Stimulated activated effector memory CD8-positive, alpha-beta T cell treated with anti-CD3 and anti-CD28 coated beads, Interleukin-12 subunit alpha, Interleukin-12 subunit beta, amount 100 ng/mL, for 72 hours (primary cell): Measurements from ENCODE around the gene SAPCD1.

ENCODE experiments used
- ATAC-seq: fragments of 150-1000 bp; cut with Tn5 transposase; 2 replicates; pipeline ENCODE4 v1.10.0; 2021
- DNase-seq, 2 donors: peaks; one replicate each; pipeline ENCODE4 v3.0.0; 2021 to 2022; ENCODE audit warnings: low spot score in 2 of 2
- H3K27ac Mint-ChIP-seq: one replicate; pipeline ENCODE4 v1.8.0; 2022; ENCODE audit warnings: mild to moderate bottlenecking, mixed read lengths
- H3K36me3 Mint-ChIP-seq: one replicate; pipeline ENCODE4 v1.8.0; 2022; ENCODE audit warnings: mild to moderate bottlenecking, mixed read lengths
- H3K4me1 Mint-ChIP-seq: one replicate; pipeline ENCODE4 v1.8.0; 2022; ENCODE audit warnings: mixed read lengths
- H3K4me3 Mint-ChIP-seq: one replicate; pipeline ENCODE4 v1.8.0; 2022; ENCODE audit warnings: mild to moderate bottlenecking, mixed read lengths
- H3K9me3 Mint-ChIP-seq: one replicate; pipeline ENCODE4 v1.8.0; 2022; ENCODE audit warnings: mixed read lengths

The SAPCD1 gene

DNA sequence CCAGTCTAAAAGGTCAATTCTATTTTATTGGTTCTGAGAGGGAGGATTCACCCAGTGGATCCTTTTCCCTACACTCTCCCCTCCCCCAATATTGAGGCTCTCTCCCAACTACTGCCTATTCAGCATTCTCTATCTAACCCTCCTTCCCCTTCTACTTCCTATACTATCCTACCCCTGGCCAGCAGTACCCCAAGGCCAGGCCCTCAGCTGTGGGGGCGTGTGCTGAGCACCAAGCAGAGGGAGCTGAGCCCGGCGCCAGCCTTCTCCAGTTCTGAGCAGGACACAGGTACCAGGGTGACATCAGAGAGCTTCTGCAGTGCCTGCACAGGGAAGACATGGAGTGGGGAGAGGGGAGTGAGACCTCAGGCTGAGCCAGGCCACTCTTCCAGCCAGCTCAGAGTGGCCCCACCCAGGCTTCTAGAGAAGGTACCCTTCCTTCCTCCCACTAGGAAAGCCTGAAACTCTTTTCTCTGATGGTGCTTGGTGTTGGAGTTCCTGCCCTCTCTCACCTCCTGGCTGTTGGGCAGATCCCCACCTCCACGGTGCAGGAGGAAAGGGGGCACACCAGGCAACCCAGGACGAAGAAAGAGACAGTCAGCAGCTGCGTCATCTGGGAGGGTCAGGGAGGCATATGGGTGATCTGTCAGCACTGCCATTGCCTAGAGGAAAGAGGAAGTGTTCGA, 35.3 kb upstream of the SAPCD1 start:
- Mint-ChIP-seq H3K4me3 (peak overlapping the region; percentile 87), H3K4me1 (peaks cover 60% of the 10 kb centered on the region), H3K27ac (peak overlapping the region; percentile 91), H3K9me3 (no peaks in the 10 kb centered on the region), H3K36me3 (peaks cover 47% of the 10 kb centered on the region)
- ATAC-seq = peak; percentile 19
- no peak for DNase-seq

- no peak for DNase-seq
- peak overlapping the region; percentile 87 for H3K4me3 Mint-ChIP-seq
- no peaks in the 10 kb centered on the region for H3K9me3 Mint-ChIP-seq
- H3K36me3 Mint-ChIP-seq = peaks cover 55% of the 10 kb centered on the region
- ATAC-seq = no peak
- peak overlapping the region; percentile 91 for H3K27ac Mint-ChIP-seq
- H3K4me1 Mint-ChIP-seq = peaks cover 61% of the 10 kb centered on the region
Measured at GRCh38 chr6:31727717-31728671, 34.5 kb upstream of the SAPCD1 start.

GRCh38 chr6:31728767-31729514, 33.5 kb upstream of the SAPCD1 start, which contains the start of gene DDAH2:
Gene DDAH2, minus strand, starts transcription at chr6:31729299. Its CDS starts 138 bp downstream, at chr6:31729161.
- peaks cover 67% of the 10 kb centered on the region for H3K4me1 Mint-ChIP-seq
- peaks cover 57% of the 10 kb centered on the region for H3K36me3 Mint-ChIP-seq

GRCh38 chr6:31729515-31729978, 32.9 kb upstream of the SAPCD1 start:
- peaks cover 71% of the 10 kb centered on the region for H3K4me1 Mint-ChIP-seq
- ATAC-seq = peak; percentile 81
- peak overlapping the region; percentile 91 for H3K27ac Mint-ChIP-seq
- H3K9me3 Mint-ChIP-seq = no peaks in the 10 kb centered on the region
- peak; percentile 67 to 91 for DNase-seq
- H3K36me3 Mint-ChIP-seq = peaks cover 63% of the 10 kb centered on the region
- peak overlapping the region; percentile 87 for H3K4me3 Mint-ChIP-seq

More at GRCh38 chr6:31728767-31729514, 33.5 kb upstream of the SAPCD1 start, which contains the start of gene DDAH2:
- peak within 1 kb of the TSS; percentile 91 for H3K27ac Mint-ChIP-seq
- DNase-seq = no peak
- peak; percentile 43 for ATAC-seq
- peak within 1 kb of the TSS; percentile 87 for H3K4me3 Mint-ChIP-seq
- no peaks in the 10 kb centered on the region for H3K9me3 Mint-ChIP-seq

GRCh38 chr6:31729979-31730630, 32.4 kb upstream of the SAPCD1 start:
- H3K4me1 Mint-ChIP-seq = peaks cover 74% of the 10 kb centered on the region

GRCh38 chr6:31730631-31731086, 31.8 kb upstream of the SAPCD1 start:
- no peak for DNase-seq
- H3K4me1 Mint-ChIP-seq = peaks cover 71% of the 10 kb centered on the region
- peaks cover 74% of the 10 kb centered on the region for H3K36me3 Mint-ChIP-seq
- peak overlapping the region; percentile 91 for H3K27ac Mint-ChIP-seq
- H3K4me3 Mint-ChIP-seq = peak overlapping the region; percentile 87
- H3K9me3 Mint-ChIP-seq = no peaks in the 10 kb centered on the region
- no peak for ATAC-seq

More at GRCh38 chr6:31729979-31730630, 32.4 kb upstream of the SAPCD1 start:
- H3K4me3 Mint-ChIP-seq = peak overlapping the region; percentile 87
- peak; percentile 68 for ATAC-seq
- peak overlapping the region; percentile 91 for H3K27ac Mint-ChIP-seq
- peak; percentile 64 to 89 for DNase-seq
- no peaks in the 10 kb centered on the region for H3K9me3 Mint-ChIP-seq
- H3K36me3 Mint-ChIP-seq = peaks cover 69% of the 10 kb centered on the region

DNA sequence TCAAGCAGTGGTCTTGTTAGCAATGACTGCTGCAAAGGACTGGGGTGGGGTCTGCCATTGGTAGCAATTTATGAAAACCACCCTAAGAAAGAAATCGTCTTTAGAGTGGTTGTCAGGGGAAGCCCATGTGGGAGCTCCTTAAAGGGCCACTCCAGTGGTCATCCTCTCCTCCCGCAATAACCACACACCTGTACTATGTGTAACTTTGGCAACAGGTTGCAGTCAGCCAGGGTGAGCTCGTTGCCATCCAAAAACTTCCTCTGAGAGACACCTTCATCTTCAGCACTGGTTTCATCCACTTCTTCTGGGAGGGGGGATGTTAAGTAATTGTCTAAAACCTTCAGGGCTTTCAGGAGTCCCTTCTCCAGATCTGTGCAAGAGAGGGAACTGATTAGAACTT, 30.4 kb upstream of the SAPCD1 start:
- Mint-ChIP-seq H3K4me1 (peaks cover 64% of the 10 kb centered on the region), H3K36me3 (peaks cover 82% of the 10 kb centered on the region), H3K27ac (no peak overlapping the region), H3K9me3 (no peaks in the 10 kb centered on the region), H3K4me3 (no peak overlapping the region)
- no peak for DNase-seq
- ATAC-seq = no peak

GRCh38 chr6:31733734-31734133, 28.7 kb upstream of the SAPCD1 start:
- Mint-ChIP-seq H3K9me3 (no peaks in the 10 kb centered on the region), H3K4me3 (peak overlapping the region; percentile 84), H3K36me3 (peaks cover 77% of the 10 kb centered on the region), H3K4me1 (peaks cover 67% of the 10 kb centered on the region), H3K27ac (peak overlapping the region; percentile 92)
- DNase-seq (no peak), ATAC-seq (no peak)

DNA sequence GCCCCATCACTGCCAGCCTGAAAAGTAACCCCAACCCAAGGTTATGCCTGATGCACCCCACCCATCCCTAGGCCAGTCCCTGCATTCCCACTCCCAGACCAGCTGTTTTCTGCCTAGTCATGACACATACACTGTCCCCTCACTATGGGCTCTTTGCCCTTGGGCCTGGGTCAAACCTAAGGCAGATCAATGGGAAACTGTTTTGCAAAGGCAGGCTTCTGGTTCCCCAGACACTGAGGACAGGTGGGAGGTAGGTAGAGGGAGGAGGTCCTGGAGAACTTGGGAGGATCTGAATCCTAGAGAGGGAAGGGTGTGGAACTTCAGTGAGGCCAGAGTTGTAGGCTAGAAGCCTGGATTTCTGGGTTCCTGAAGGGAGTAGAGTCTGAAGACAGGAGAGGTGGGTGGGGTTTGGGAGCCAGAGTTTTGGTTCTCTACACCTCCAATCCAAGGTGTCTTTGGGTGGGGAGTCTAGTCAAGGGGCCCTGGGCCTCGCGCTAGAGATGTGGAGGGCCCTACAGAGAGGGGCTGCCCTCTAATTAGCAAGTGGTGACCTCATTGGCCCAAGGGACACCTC, 28.1 kb upstream of the SAPCD1 start:
- peaks cover 67% of the 10 kb centered on the region for H3K4me1 Mint-ChIP-seq
- ATAC-seq = no peak
- H3K9me3 Mint-ChIP-seq = no peaks in the 10 kb centered on the region
- DNase-seq = no peak
- peak overlapping the region; percentile 84 for H3K4me3 Mint-ChIP-seq
- peaks cover 72% of the 10 kb centered on the region for H3K36me3 Mint-ChIP-seq
- H3K27ac Mint-ChIP-seq = peak overlapping the region; percentile 92

DNA sequence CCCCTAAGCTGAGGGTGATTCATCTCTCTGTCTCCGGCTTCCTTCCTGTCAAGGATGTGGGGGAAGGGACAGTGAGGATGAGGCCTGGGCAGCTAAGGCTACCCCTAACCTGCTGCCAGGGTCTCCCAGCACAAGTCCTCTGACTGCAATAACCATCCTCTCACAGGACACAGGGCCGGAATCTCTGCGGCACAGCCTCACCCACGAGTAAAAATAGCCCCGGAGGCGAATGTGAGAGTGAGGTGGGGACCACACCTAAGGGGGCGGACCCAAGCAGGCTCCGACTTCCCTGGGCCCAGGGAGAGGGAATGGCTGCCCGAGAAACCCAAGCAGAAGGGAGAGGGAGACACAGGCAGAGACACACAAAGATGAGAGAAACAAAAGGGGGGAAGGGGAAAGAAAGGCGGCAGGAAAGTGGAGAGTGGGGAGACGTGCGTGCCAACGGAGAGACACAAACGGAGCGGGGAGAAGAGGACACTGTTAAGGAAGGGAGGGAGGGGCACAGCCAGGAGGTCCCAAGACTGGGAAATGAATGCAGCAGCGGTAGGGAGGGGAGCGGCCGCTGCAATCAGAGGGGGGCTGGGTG, 27.5 kb upstream of the SAPCD1 start:
- H3K4me1 Mint-ChIP-seq = peaks cover 67% of the 10 kb centered on the region
- DNase-seq (peak; percentile 48 to 80), ATAC-seq (peak; percentile 66)
- peaks cover 72% of the 10 kb centered on the region for H3K36me3 Mint-ChIP-seq
- no peaks in the 10 kb centered on the region for H3K9me3 Mint-ChIP-seq
- peak overlapping the region; percentile 92 for H3K27ac Mint-ChIP-seq
- H3K4me3 Mint-ChIP-seq = peak overlapping the region; percentile 84

- Mint-ChIP-seq H3K27ac (peak within 1 kb of the TSS; percentile 92), H3K4me1 (peaks cover 64% of the 10 kb centered on the region), H3K4me3 (peak within 1 kb of the TSS; percentile 84), H3K9me3 (no peaks in the 10 kb centered on the region), H3K36me3 (peaks cover 72% of the 10 kb centered on the region)
- DNase-seq (peak; percentile 63 to 88), ATAC-seq (peak; percentile 55)
Measured at GRCh38 chr6:31736021-31736767, 26.3 kb upstream of the SAPCD1 start, which contains the start of gene CLIC1. Gene CLIC1, minus strand, starts transcription at chr6:31736530. Its CDS starts 230 bp downstream, at chr6:31736300.

DNA sequence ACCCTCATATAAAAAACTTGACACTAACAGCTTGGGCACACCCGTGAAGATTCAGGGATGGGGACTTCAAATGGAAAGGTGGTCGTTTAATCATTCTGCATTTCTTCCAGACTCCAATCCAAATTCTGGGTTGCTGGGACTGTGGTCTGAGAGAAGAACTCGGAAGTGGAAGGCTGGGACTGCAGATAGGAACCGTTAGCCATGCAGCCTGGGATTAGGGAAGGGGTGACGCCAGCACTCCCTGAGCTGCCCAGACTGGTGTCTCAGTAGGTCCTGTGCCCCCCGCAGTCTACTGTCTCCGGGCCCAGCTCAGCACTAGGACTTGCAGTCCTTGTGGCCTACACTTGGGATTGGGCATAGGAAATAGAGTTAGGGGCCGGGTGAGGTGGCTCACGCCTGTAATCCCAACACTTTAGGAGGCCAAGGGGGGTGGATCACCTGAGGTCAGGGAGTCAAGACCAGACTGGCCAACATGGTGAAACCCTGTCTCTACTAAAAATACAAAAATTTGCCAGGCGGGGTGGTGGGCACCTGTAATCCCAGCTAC, 25.6 kb upstream of the SAPCD1 start:
- ATAC-seq (no peak), DNase-seq (no peak)
- H3K4me1 Mint-ChIP-seq = peaks cover 70% of the 10 kb centered on the region
- H3K36me3 Mint-ChIP-seq = peaks cover 72% of the 10 kb centered on the region
- peak overlapping the region; percentile 84 for H3K4me3 Mint-ChIP-seq
- H3K9me3 Mint-ChIP-seq = no peaks in the 10 kb centered on the region
- peak overlapping the region; percentile 92 for H3K27ac Mint-ChIP-seq
